ENCODE data around the gene NCOA7.
A peak's percentile ranks its signal among the peaks of the same experiment; 100 is the strongest.
"Not testable (repeated sequence)": the region's sequence is repeated elsewhere in the genome, so short reads cannot be mapped to it uniquely, and the experiment has no call there.

The NCOA7 gene

DNA sequence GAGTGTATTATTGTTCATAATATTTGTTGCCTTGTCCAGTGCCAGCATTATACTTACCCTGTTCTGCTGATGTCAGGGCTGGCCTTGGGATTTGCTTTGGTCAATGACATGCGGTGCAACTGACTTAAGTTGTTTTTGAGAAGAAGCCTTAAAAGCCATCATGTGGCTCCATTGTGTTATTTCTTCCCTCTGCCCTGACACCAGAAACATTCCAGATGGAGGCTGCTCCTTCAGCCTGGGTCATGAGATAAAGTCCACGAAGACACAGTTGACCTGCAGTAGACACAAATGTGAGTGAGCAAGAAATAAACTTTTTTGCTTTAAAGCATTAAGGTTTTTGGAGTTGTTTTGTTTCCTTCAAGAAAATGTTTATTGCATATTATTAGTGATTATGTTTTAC, 158.3 kb downstream of the NCOA7 start:
- DNase-seq: no peak

DNA sequence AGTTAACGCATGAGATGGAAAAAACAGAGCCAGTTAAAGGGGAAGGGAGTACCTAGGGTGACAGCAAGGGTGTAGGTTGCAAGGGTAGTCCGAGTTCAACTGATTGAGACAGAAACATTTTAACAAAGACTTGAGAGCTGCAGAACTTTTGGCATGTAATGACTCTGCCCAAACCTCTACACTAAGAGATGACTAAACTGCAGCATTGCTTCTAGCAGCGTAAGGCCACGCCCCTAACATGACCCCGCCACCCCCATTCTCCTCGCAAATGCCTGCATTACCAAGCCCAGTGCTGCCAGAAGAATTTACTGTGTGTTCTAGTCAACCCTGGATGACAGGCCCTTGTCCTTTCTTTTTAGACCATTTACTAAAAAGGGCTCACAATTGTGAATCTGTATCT, 159.5 kb downstream of the NCOA7 start:
- peak; percentile 58 for DNase-seq

DNA sequence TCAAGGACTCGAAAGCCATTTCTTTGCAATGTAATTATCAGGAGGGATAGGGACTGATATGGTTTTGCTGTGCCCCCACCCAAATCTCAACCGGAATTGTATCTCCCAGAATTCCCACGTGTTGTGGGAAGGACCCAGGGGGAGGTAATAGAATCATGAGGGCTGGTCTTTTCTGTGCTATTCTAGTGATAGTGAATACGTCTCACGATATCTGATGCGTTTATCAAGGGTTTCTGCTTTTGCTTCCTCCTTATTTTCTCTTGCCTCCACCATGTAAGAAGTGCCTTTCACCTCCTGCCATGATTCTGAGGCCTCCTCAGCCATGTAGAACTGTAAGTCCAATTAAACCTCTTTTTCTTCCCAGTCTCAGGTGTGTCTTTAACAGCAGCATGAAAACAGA, 160.0 kb downstream of the NCOA7 start:
- not testable (repeated sequence) for DNase-seq

DNA sequence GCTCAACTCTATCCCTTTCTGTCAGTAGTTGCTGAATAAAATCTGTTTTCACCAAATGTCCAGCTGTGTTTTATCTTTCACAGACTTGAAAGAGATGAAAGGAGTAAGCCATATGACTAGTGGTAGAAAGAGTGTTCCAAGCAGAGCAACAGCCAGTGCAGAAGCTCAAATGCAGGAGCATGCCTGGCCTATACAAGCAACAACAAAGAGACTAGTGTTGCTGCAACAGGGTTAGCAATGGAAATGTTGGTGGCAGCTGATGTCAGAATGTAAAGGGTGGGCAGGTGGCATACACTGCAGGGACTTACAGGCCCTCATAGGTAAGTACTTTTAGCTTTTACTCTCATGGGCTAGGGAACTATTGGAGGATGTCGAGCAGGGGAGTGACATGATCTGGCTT, 160.6 kb downstream of the NCOA7 start:
- DNase-seq: no peak

DNA sequence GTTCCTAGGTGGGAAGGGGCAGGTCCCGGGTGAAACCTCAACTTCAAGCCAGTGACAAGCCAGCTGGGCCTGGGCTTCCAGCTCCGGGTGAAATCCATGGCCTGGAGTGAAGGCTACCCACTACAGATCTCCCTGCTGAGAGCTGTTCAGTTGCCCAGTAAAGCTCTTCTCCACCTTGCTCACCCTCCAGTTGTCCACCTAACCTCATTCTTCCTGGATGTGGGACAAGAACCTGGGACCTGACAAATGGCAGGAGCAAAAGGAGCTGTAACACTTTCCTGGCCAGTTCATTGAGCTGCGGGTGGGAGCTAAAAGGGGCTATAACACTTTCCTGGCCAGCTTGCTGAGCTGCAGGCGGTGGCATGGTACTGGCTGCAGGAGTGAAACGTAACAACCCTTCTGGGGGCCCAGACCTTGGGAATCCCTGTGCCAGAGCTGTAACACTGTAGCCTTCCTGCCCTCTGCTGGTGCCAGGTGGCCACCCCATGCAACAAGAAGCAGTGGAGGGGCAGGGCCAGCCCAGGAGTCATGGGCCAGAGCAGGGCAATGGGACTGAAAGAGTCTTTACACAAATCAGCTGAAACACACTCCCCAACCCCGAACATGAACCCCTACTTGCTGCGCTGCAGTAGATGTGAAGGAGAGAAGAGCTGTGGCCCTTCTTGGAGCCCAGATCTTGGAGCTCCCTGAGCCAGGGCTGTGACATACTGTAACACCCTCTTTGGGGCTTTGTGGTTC, 162.2 kb downstream of the NCOA7 start:
- DNase-seq: peak; percentile 49

DNA sequence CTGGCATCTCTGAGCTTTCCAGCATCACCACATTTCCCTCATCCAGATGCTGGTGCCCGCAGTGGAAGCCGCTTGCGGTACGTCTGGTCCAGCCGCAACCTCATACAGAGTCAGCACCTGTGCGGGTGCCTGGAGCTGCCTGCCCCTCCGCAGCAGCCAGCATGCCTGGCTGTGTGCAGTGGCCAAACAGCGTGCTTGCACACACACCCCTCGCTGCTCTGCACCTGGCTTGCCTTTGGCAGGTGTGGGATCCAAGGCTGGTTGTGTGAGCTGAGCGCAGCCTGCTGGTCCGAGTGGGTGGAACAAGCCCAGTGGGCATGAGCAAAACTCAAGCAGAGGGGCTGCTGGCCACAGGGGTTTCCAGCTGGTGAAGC, 162.7 kb downstream of the NCOA7 start:
- no peak for DNase-seq

DNA sequence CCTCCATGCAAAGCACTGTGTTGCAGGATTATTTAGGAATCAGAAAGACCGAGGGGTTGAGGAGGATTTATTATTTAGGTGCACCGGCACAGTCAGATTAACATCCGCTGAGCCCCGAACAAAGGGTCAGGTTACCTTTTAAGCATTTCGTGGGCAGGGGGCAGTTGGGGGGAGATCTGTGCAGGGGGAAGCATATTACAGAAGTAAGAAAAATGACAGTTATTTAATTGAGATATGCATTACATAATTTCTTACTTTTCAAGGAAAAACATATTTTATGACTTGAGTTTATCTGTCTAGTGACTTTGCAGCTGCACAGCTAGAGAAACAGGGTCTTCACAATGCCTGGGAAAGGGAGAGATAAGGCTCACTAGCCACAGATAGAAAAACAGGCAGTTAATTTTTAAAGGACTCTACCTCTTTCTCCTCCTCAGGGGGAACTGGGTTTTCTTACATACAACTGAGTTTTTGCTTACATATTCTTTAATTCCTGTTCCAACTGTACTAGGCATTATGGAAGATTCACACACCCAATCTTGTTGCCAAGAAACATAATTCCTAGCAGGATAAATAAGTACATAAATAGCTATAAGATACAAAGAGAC, 164.1 kb downstream of the NCOA7 start:
- DNase-seq: no peak

DNA sequence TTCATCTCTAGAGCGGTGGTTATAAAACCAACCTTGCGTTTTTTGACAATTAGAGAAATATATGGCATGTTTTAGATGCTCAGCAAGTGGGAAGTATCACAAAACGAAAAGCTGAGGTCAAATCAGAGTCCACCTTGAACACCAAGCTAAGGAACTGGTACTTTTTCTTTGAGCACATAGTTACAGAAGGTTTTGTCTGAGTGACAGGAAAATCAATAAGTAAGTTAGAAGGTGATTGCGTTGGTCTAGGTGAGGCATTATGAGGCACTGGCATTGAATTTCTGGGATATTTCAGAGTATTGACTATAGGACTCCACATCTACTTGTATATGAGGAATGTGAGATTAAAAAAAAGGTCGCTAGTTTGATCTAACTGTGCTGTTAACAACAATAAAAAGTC, 165.2 kb downstream of the NCOA7 start:
- no peak for DNase-seq

DNA sequence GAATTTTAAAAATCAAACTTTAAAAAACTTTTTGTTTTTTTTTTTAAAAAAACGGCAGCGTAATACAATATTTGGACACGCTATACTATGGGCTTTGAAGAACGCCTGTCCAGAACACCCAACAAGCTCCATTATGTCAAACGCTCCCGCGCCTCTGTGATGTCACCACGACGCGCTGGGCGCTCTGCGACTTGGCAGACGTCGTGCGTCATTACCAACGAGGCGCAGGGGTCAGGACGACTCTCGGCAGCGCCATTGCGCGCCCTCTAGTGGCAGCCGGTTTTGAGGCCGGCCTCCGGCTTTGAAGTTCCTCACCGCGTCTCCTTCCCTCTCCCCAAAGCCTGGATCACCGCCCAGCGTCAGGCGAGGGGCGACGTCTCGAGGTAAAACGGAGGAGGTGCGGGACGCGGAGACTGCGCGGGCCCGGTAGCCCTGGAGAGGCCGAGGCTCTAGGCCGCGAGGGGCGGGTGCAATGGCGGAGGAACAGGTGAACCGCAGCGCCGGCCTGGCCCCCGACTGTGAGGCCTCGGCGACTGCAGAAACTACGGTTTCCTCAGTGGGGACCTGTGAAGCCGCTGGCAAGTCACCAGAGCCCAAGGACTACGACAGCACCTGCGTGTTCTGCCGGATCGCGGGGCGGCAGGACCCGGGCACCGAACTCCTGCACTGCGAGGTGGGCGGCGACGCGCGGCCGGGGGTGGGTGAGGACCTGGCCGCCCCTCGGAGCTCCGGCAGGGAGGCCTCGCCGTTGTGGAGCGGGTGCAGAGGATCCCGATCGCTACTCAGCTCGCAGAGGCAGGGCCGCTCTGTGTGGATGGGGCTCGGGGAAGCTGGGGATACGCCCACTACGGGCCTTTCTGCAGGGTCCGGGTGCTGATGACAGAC, 166.0 kb downstream of the NCOA7 start, which contains the start of gene HINT3:
HINT3 (plus strand) TSS at position 265 of the 885 bp plus-strand sequence; CDS start at position 473, 208 bp downstream.
- DNase-seq: peak; percentile 96

DNA sequence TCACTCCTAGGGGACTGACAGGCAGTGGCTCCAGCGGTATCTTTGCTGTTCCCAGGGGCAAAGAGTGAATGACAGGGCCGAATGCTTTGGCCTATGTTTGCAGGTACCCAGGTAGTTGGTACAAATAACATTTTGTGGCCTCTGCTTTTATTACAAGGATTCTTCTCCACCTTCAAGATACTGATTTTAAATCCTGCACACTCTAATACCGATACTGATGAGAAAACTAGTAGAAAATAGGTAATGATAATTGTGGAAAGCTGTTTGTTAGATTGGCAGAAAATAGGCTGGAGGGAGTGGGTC, 166.6 kb downstream of the NCOA7 start:
- no peak for DNase-seq

DNA sequence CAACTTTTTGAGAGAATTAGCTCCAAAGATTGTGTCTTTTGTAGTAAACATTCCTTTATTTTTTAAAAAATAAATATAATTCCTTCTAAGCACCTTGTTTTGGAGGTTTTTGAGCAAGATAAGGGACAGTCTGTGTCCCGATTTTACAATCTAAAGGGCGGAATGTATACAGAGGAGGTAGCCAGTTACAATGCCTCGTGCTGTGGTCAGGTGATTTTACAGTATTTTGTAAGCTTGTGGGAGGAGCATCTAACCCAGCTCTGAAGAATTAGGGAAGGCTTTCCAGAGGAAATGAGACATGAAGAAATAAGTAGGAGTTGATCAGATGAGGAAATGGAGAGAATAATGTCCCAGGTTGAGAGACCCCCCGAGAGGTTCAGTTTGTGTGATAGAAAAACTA, 167.1 kb downstream of the NCOA7 start:
- DNase-seq: peak; percentile 9

DNA sequence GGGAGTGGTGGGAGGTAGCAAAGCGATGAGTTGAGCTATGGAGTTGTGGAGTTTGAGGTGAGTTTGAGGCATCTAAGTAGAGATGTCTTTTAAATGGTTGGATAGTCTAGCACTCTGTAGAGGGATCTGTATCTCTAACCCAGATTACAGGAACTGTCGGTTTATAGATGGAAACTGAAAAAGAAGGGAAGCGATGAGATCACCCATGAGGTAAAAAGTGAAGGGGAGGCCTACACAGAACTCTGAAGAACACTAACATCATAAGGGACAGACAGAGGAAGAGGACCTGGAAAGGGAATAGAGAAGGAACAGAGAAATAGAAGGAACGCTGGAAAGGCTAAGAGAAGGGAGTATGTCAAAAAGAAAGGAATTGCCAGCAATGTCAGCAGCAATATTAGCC, 168.3 kb downstream of the NCOA7 start:
- no peak for DNase-seq

DNA sequence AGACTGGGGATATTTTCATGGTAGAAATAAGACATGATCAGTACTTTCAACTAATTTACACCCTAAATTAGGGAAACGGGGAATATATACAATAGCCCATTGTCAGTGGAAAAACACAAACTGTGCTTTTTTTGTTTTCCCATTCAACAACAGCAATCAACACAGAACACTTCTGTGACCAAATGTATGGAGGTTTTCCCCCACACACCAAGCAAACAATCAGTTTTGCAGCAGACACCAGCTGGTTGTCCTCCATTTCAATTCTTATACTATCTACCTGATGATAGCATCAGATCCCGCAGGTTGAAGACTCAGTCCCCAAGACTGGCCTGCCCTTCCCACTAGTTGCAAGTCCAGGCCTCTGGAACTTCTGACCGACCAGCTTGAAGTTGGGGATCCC, 170.4 kb downstream of the NCOA7 start:
- DNase-seq: no peak

DNA sequence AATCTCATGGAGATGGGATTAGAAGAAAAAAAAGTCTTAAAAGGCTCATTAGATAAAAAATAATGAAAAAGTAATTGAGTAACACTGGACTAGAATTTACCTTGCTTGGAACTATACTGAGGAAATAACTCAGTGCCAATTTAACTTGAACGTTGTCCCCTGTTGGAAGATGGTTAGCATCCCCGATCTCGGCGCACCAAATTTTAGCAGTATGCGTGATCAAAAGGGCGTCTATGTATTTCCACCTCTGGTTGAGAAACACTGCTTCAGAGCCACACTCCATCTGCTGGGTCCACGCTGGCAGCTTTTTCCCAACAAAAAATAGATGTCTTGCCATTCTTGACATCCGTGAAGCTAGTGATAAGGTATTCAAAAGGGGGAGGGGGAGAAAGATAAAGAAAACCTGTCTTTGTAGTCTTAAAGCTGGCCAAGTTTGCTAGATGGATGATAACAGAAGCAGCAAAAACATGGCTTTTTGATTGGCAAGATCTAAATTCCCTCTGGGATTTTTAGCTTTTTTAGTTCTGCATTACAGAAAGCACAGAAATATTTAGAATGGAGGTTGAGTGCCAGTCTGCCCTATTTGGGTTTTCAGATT, 172.2 kb downstream of the NCOA7 start:
- DNase-seq: no peak

DNA sequence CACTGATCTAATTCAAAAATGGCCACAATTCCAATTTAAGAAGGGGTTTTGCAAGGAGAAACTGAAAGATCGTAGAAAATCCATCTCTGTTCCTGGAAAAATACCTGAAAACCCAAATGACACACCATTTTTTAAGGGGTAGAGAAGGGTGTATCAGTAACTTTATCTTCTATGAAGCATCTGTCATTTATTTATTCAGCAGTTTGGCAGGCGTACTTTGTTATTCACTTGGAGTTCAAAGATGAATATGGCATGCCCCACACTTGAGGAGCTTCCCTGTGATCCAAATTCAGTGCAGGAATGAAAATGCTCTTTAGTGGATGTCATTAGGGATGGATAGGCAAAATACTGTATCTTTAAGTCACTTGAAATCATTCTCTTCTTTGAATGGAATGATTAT, 173.1 kb downstream of the NCOA7 start:
- no peak for DNase-seq

DNA sequence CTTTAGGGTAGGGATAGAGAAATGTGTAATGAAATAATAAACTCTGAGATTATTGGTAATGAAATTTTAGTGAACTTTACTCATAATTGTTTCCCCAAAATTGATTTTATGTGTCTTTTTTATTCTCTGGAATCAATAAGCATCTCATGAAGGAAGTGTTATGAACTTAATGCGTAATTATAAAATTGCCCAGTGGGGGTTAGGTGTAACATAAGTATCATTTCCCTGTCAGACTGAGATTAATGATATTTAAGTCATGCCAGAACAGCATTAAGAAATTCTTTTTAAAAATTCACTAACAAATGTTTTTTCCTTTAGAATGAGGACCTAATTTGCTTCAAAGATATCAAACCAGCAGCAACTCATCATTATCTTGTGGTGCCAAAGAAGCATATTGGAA, 175.8 kb downstream of the NCOA7 start:
- no peak for DNase-seq

DNA sequence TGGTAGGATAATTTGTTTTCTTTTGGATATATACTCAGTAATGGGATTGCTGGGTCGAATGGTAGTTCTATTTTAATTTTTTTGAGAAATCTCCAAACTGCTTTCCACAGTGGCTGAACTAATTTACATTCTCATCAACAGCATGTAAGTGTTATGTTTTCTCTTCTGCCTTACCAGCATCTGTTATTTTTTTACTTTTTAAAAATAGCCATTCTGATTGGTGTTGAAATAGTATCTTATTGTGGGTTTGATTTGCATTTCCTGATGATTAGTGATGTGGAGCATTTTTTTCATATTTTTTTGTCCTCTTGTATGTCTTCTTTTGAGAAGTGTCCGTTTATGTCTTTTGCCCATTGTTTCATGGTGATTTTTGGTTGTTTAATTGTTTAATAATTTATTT, 177.7 kb downstream of the NCOA7 start:
- no peak for DNase-seq

DNA sequence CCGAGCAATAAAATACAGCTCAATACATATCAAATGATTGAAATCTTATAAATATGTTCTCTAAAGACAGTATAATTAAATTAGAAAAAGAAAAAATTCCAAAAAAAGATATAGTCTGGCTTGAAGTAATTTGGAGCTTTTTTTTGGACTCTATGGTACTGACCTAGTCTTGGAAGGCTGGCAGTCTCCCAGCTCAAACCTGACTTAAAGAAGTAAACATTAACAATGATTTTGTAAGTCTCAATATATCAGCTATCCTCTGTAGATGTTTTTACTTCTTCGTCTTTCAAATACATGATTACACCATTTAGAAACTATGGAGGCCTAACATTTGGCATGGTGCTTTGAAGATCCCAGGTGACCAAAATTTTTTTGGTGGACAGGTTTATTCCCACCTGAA, 180.0 kb downstream of the NCOA7 start:
- no peak for DNase-seq

DNA sequence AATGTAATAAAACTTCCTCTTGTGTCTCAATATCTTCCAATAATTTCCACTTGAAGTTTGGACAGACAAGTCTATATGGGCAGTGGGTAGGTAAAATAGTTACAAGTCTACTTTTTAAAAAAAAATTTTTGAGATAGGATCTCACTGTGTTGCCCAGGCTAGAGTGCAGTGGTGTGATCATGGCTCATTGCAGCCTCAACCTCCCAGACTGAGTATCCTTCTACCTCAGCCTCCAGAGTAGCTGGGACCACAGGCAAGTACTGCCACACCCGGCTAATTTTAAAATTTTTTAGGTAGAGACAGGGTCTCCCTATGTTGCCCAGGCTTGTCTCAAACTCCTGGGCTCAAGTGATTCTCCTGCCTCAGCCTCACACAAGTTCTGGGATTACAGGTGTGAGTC, 181.7 kb downstream of the NCOA7 start:
- DNase-seq: not testable (repeated sequence)

DNA sequence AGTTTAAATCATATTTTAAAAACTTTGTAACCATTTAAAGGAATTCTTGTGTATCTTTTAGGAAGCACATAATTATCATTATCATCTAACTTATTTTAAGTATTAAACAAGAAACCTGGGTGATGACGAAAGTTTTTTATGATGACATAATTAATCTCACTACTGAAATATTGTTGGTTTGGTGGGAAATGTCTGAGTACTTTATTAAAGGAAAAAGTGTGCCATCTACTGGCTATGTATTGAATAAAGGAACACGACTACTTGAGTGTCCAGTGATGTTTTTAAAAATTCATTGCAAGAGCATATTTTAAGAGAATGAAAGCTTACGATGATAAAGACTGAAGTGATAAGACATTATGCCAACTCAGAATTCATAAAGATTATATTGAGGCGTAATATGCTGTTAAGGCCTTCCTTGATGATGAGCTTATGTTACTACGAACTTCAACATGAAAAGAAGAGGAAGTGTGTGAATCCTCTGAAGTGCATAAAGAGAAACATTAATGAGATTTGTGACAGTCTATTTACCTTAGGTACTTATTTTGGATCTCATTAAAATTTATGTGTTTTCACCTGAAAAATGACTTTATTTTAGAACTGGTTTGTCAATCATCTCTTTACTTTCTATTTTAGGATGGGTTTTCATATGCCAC, 183.6 kb downstream of the NCOA7 start:
- DNase-seq: peak; percentile 69

DNA sequence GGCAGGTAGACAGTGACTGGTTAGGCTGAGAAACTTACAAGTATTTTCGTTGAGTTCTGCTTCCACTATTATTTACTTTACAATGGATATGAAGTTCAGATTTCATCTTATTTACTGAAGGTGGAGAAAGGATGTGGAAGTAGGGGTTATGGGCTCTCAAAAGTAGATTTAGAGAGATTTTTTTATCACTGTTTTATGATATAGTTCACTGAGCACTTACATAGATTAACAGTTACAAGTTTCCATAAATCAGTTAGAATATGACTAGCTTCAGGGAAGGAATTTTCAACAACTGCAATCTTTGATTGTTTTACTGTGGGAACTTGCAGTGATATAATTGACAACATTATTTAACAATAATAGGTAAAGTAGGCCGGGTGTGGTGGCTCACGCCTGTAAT, 188.3 kb downstream of the NCOA7 start:
- DNase-seq: no peak
